HTERT RPE-1 (cell line): ENCODE results near the gene PVR.
"Not testable (repeated sequence)": the region's sequence is repeated elsewhere in the genome, so short reads cannot be mapped to it uniquely, and the experiment has no call there.

Experiments used
- in situ Hi-C: fragments of 300-500 bp; cut with MboI; formaldehyde crosslinking; loops from 4 replicates; pipeline ENCODE4 v1.14.3; 2020; ENCODE audit warnings: low sequenced_read_pairs

Gene PVR

GRCh38 chr19:44694184-44694579 is 50.5 kb downstream of the PVR start:
- in situ Hi-C loops, result no loop called here

- in situ Hi-C loops, result no loop called here
Measured at GRCh38 chr19:44696939-44697669, 53.4 kb downstream of the PVR start.

DNA sequence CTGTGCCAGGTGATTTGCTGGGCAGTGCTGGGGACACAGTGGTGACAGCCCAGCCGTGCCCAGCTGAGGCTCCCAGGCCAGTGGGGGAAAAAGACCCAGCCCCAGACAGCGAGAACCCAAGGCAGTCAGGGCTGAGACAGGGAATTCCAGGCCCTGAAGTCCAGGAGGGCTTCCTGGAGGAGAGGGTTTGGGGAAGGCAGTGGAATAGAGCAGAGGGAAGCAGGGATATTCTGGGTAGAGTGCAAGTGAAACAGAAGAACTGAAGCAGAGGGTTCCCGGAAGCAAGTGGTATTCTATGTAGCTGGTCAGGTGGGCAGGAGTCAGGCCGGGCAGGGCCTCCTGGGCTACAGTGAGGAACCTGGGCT is 53.9 kb downstream of the PVR start:
- in situ Hi-C loops, result no loop called here

GRCh38 chr19:44698492-44699201 is 54.9 kb downstream of the PVR start, which contains the start of gene CEACAM16:
Gene CEACAM16 (plus strand): TSS chr19:44699151. CDS start chr19:44701457, 2,306 bp downstream.
- in situ Hi-C loops, result no loop called here

DNA sequence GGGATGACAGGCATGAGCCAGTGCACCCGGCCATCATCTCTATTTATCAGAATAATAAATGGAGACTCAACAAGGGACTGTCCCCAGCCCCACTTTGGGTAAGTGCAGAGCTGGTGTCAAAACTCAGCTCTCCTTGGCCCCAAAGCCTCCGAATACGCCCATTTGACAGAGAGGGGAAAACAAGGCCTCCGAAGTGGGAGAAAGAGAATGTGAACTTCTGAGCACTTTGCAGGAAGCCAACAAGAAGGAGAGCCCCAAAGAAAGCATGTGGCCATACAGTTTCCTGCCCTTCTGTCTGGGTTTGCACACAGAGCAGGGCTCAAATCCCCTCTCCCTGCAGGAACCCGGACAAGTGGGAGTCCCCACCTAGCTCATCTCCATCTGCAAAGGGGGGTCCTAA is 56.8 kb downstream of the PVR start:
- in situ Hi-C loops, result no loop called here

- in situ Hi-C loops, result no loop called here
Measured at GRCh38 chr19:44701228-44701627, 57.5 kb downstream of the PVR start.

DNA sequence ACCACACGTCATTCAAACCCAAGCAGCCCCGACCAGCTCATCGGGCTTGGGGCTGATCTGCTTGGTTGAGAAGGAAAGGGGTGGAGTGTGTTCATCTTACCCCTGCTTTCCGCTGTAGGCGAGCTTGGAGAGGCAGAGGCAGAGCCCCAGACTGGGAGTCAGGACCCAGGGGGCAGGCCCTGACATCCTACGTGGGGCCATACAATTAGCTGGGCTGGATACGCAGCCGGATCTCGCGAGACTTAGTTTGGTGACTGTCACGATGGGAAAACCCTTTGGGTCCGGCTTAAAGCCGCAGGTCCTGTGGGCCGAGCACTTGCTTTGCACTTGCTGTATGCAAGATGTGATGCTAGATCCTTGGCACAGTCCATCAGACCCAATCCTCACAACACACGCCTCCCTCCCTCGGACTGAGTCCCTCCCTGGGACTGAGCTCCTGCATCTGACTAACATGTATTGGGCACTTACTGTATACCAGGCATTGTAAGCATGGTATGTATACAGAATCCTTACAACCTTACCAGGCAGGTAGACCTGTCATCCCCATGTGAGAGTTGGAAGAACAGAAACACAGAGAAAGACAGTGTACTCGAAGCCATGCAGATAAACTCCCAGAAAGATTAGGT is 59.0 kb downstream of the PVR start:
- in situ Hi-C loops, result no loop called here

DNA sequence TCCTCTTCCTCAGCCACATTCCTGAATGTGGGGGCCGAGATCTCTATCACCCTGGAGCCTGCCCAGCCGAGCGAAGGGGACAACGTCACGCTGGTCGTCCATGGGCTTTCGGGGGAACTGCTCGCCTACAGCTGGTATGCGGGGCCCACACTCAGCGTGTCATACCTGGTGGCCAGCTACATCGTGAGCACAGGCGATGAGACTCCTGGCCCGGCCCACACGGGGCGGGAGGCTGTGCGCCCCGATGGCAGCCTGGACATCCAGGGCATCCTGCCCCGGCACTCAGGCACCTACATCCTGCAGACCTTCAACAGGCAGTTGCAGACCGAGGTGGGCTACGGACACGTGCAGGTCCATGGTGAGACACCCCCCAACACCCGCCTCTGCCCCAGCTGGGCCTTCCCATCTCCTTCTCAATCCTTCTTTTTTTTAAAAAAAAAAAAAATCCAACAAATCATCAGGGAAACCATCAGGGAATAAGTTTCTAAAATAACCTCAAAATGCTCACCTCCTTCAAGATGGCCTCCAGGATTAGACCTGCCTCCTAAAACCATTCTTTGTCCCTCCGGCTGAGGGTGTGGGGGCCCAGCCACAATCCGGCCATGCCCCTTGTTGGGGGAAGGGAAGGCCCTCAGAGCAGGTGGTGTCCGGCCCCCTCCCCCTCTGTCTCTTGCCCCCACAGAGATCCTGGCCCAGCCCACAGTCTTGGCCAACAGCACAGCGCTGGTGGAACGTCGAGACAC is 59.8 kb downstream of the PVR start:
- in situ Hi-C loops, result no loop called here

- in situ Hi-C loops, result no loop called here
Measured at GRCh38 chr19:44704982-44705381, 61.3 kb downstream of the PVR start.

GRCh38 chr19:44705502-44706010 is 61.8 kb downstream of the PVR start:
- in situ Hi-C loops, result no loop called here

- in situ Hi-C loops, result no loop called here
Measured at GRCh38 chr19:44706506-44707236, 63.0 kb downstream of the PVR start.

- in situ Hi-C loops, result no loop called here
Measured at GRCh38 chr19:44707794-44708193, 64.1 kb downstream of the PVR start.

DNA sequence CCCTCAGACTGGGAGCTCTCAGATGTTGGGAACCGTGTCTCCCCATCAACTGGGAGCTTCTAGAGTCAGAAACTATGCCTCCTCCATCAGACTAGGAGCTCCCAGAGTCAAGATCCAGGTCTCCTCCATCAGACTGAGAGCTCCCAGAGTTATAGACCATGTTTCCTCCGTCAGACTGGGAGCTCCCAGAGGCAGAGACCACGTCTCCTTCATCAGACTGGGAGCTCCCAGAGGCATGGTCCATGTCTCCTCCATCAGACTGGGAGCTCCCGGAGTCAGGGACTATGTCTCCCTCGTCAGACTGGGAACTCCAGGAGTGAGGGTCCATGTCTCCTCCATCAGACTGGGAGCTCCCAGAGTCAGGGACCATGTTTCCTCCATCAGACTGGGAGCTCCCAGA is 65.2 kb downstream of the PVR start:
- in situ Hi-C loops, result no loop called here

DNA sequence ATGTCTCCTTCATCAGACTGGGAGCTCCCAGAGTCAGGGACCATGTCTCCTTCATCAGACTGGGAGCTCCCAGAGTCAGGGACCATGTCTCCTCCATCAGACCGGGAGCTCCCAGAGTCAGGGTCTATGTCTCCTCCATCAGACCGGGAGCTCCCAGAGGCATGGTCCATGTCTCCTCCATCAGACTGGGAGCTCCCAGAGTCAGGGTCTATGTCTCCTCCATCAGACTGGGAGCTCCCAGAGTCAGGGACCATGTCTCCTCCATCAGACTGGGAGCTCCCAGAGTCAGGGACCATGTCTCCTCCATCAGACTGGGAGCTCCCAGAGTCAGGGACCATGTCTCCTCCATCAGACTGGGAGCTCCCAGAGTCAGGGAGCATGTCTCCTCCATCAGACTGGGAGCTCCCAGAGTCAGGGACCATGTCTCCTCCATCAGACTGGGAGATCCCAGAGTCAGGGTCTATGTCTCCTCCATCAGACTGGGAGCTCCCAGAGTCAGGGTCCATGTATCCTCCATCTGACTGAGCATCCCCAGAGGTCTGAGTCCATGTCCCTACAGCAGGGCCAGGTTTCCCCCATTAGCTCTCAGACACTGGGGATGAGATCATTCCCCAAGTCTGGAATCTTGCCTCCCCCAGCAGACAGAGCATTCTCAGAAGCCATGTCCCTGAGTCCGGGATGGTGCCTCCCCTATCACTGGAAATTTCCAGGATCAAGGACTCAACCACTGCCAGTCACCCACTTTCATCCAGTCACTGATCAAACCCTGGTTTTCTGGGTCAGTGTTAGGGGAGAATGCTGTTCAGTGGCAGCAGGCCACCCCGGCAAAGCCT is 65.9 kb downstream of the PVR start:
- in situ Hi-C loops, result not testable (repeated sequence)

DNA sequence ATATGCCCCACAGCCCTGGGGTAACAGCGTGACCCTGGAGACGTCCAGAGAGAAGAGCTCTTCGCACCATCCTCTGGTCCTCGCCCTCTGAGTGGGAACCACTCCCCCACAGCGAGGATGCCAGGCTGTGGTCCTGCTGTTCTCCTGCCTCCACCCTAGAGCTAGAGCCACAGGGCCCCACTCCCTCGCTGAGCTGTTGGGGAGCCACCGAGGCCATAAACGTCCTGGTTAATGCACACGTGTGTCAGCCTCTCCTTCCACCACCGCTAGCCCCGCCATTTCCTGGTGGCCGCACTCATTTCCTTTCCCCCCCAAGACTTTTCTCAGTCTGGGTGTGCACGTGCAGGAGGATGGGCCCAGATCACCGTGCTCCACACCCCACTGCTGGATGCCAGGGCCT is 66.8 kb downstream of the PVR start:
- in situ Hi-C loops, result no loop called here

GRCh38 chr19:44712864-44713515 is 69.3 kb downstream of the PVR start:
- in situ Hi-C loops, result no loop called here
